GM19438 (cell line): ENCODE data around the gene PSMC2.

Source experiments
- ATAC-seq: cut with Tn5 transposase; IDR thresholded peaks from one replicate; pipeline ENCODE4 v1.9.1; 2021; ENCODE audit warnings: low read depth; ENCODE audit not compliant: unreplicated experiment

PSMC2 gene

GRCh38 chr7:103347507-103348267 is at the start of gene PSMC2:
Gene PSMC2 (plus strand): TSS chr7:103347643. CDS start chr7:103347712, 69 bp downstream.
- peak; percentile 66 for ATAC-seq

GRCh38 chr7:103297837-103298179 is 49.6 kb upstream of the PSMC2 start:
- no peak for ATAC-seq

GRCh38 chr7:103299660-103300059 is 47.8 kb upstream of the PSMC2 start:
- ATAC-seq = no peak

- ATAC-seq = no peak
Observed at GRCh38 chr7:103301441-103301840, 46.0 kb upstream of the PSMC2 start.

- no peak for ATAC-seq
Observed at GRCh38 chr7:103307503-103308231, 39.8 kb upstream of the PSMC2 start.

- ATAC-seq = no peak
Observed at GRCh38 chr7:103314852-103315251, 32.6 kb upstream of the PSMC2 start.

GRCh38 chr7:103316380-103316941 is 31.0 kb upstream of the PSMC2 start:
- no peak for ATAC-seq

GRCh38 chr7:103317009-103317408 is 30.4 kb upstream of the PSMC2 start:
- ATAC-seq = no peak

GRCh38 chr7:103325744-103326143 is 21.7 kb upstream of the PSMC2 start:
- ATAC-seq = no peak

- ATAC-seq = no peak
Observed at GRCh38 chr7:103336761-103337160, 10.7 kb upstream of the PSMC2 start.

GRCh38 chr7:103338864-103339263 is 8.6 kb upstream of the PSMC2 start:
- ATAC-seq = no peak

GRCh38 chr7:103341466-103341865 is 6.0 kb upstream of the PSMC2 start:
- ATAC-seq = no peak

GRCh38 chr7:103343332-103343731 is 4.1 kb upstream of the PSMC2 start:
- no peak for ATAC-seq

GRCh38 chr7:103343758-103344452 is 3.5 kb upstream of the PSMC2 start:
- peak; percentile 8 for ATAC-seq

GRCh38 chr7:103344453-103345149 is 2.8 kb upstream of the PSMC2 start, which contains the start of gene DNAJC2:
Gene DNAJC2 (minus strand): TSS chr7:103344767. CDS start chr7:103344622, 145 bp downstream.
- peak; percentile 72 for ATAC-seq

GRCh38 chr7:103346396-103346795 is 1.0 kb upstream of the PSMC2 start:
- no peak for ATAC-seq

- no peak for ATAC-seq
Observed at GRCh38 chr7:103348452-103348851, 1.0 kb downstream of the PSMC2 start.

GRCh38 chr7:103348959-103349358 is 1.5 kb downstream of the PSMC2 start:
- ATAC-seq = no peak

- ATAC-seq = no peak
Observed at GRCh38 chr7:103349805-103350204, 2.4 kb downstream of the PSMC2 start.

- no peak for ATAC-seq
Observed at GRCh38 chr7:103369432-103369831, 22.0 kb downstream of the PSMC2 start.
